Gastroesophageal sphincter (tissue), 4 donors: ENCODE results near the gene CD83. TPM values are rescaled to one million over a fixed set of nuclear protein-coding genes. Genes with fewer than 3 reads are reported as not detected.

ENCODE experiments used
- small RNA-seq, 4 donors: library from RNA; depleted of rRNA; stranded (forward); fragments of <200 nt; gene quantifications; one replicate each; pipeline ENCODE3, GENCODE V24; 2016
- total RNA-seq, 4 donors: library from RNA; depleted of rRNA; stranded (reverse); fragments of >200 nt; gene quantifications; one replicate each; pipeline ENCODE4 v1.1.0, GENCODE V29; 2016

Gene CD83
- total RNA-seq, 4 donors from 2014 or later: 0.31 to 4.3 (median 2.1) TPM

Small RNA genes within 50 kb of the gene (small RNA-seq; reads per million reads assigned to genes)
- 0 reads per million in 4 donors for gene RNU7-133P

Other genes with a start within 250 kb of the CD83 start
- gene RNF182, start 192.8 kb upstream of the CD83 start, total RNA-seq: 1 to 10 TPM in 1 of 4 donors, under 1 TPM in 2, not detected in 1; 0.16 to 1.3 (median 0.27) TPM